NCI-H1694 (cell line): ENCODE measurements around the gene SMKR1.
A peak's percentile ranks its signal among the peaks of the same experiment; 100 is the strongest.
"Not testable (repeated sequence)": the region's sequence is repeated elsewhere in the genome, so short reads cannot be mapped to it uniquely, and the experiment has no call there.

Experiments
- DNase-seq: peaks from one replicate; lab custom pipeline; 2025; lab: John Stamatoyannopoulos, UW

SMKR1 gene

GRCh38 chr7:129501760-129502707 is at the start of gene SMKR1:
SMKR1 (plus strand) TSS chr7:129502531; CDS start chr7:129502825, 294 bp downstream.
- peak; percentile 13 for DNase-seq

DNA sequence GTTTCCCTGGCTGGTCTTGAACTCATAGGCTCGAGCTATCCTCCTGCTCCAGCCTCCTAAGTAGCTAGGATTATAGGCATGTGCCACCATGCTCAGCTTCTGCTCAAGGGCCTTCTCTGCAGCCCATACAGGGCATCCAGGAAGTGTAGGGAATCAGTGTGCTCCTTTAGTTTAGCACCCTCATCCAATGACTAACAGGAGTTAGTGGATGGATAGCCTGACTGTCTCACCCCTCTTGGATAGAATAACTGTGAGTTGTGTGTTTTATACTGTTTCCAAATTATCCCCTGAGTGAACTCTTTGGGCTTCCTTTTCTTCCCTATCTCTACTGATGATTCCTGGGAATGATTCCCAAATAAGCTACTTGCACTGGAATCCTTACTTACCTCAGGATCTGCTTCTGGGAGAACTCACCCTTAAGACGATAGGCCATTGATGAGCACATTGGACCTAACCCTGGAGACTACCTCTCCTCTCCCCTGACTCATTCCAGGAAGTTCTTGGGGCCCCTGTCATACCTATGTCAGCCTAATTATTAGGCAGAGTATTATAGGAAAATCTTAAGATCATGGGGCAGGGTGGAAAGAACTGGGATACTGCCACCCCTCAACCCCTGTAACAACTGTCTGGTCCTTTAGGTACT is 49.6 kb upstream of the SMKR1 start:
- no peak for DNase-seq

GRCh38 chr7:129453510-129454248 is 48.7 kb upstream of the SMKR1 start:
- DNase-seq = no peak

- DNase-seq = no peak
These were observed 48.1 kb upstream of the SMKR1 start for GRCh38 chr7:129454249-129454551.

- no peak for DNase-seq
These were observed 45.9 kb upstream of the SMKR1 start for GRCh38 chr7:129456421-129456820.

- DNase-seq = no peak
These were observed 45.2 kb upstream of the SMKR1 start for GRCh38 chr7:129457101-129457500.

- no peak for DNase-seq
These were observed 44.2 kb upstream of the SMKR1 start for GRCh38 chr7:129458171-129458570.

DNA sequence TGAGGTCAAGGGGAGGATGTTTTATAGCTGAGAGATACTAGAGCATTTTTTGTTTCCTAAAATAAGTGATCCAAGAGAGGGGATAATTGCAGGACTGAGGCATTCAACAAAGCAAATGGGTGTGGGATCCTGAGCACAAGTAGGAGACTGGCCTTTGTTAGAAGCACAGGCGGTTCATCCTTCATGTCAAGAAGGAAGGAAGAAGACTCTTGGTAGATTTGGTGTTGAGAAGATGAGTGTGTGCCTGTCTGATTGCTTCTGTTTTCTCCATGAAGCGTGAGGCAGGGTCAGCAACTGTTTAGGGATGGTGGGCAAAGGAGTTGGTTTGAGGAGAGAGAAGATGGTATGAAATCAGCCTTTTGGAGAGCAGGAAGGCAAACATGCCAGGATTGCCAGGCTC is 40.5 kb upstream of the SMKR1 start:
- DNase-seq = no peak

DNA sequence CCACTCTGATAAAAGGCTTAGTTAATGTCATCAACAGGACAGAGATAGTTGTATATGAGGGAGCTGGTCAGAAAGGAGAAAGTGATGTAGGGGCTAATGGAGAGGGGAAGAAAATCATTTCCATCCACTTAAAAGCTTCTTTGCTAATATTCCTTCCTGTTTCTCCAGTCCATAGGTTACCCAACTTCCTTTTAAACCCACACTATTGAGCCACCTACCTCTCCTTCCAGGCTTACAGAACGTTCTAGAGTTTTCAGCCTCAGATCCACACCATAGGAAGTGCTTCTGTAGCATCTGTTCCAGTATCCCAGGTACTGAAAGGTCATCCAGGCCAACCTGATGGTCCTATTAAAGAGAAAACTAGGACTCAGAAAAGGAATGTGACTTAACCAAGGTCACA is 39.9 kb upstream of the SMKR1 start:
- DNase-seq = no peak

DNA sequence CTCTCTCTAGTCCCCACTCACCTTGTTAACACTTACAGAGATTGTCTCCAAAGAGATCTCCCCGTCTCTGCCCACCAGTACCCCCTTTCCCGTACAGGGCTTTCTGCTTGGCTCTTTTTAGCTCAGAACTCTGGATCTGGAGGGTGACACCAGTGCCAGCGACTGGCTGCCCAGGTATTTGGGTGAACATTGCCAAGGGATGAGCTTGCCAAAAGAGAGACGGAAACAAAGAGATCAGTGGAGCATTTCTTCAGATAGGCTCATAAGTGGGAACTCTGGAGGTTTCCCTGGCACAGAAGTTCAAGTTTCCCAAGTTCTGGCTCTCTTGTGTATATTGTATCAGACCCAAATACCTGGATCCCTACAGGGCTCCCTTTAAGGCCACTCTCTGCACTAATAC is 38.1 kb upstream of the SMKR1 start:
- no peak for DNase-seq

GRCh38 chr7:129465080-129465479 is 37.3 kb upstream of the SMKR1 start:
- DNase-seq = no peak

GRCh38 chr7:129466796-129467195 is 35.5 kb upstream of the SMKR1 start:
- DNase-seq = no peak

GRCh38 chr7:129468087-129468486 is 34.2 kb upstream of the SMKR1 start:
- DNase-seq = no peak

- no peak for DNase-seq
These were observed 33.8 kb upstream of the SMKR1 start for GRCh38 chr7:129468547-129468946.

DNA sequence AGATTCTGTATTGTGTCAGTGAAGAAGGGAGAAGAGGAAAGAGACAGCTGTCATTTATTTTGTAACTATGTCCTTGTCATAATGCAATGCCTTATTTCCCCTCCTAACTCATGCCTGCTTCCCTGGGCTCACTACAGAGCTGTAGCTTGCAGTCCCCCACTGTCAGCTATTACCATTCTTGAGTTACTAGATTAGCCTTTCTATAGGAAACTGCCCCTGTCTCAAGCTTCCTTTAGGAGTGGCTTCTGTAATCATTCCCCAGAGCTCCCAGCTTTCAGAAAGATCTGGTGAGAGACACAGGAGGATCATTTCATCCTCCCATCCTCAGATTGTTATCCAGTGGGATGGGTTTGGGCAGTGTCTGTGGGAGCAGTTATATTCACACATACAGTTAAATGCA is 32.4 kb upstream of the SMKR1 start:
- DNase-seq = no peak

- no peak for DNase-seq
These were observed 31.9 kb upstream of the SMKR1 start for GRCh38 chr7:129470411-129470810.

GRCh38 chr7:129471402-129471827 is 30.9 kb upstream of the SMKR1 start:
- no peak for DNase-seq

DNA sequence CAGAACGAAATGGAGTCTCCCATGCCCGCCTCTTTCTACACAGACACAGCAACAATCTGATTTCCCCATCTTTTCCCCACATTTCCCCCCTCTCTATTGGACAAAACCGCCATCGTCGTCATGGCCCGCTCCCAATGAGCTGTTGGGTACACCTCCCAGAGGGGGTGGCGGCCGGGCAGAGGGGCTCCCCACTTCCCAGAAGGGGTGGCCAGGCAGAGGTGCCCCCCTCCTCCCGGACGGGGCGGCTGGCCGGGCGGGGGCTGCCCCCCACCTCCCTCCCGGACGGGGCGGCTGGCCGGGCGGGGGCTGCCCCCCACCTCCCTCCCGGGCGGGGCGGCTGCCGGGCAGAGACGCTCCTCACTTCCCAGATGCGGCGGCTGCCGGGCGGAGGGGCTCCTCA is 26.4 kb upstream of the SMKR1 start:
- DNase-seq = not testable (repeated sequence)

- not testable (repeated sequence) for DNase-seq
These were observed 25.9 kb upstream of the SMKR1 start for GRCh38 chr7:129476398-129476797.

- no peak for DNase-seq
These were observed 22.5 kb upstream of the SMKR1 start for GRCh38 chr7:129479831-129480230.

- no peak for DNase-seq
These were observed 21.5 kb upstream of the SMKR1 start for GRCh38 chr7:129480674-129481363.

DNA sequence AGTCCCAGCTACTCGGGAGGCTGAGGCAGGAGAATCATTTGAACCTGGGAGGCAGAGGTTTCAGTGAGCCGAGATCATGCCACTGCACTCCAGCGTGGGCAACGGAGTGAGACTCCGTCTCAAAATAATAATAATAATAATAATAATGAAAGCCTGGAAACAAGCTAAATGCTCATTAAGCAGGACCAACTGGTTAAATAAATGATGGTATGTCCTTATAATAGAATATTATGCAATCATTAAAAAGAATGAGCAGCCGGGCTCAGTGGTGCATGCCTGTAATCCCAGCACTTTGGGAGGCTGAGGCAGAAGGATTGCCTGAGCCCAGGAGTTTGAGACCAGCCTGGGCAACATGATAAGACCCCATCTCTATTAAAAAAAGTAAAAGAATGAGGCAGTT is 21.0 kb upstream of the SMKR1 start:
- DNase-seq = not testable (repeated sequence)
